Hepatocyte (in vitro differentiated cells): ENCODE data around the gene FERD3L.

ENCODE experiments used
- EZH2 ChIP-seq: fragments of 200-600 bp; sonication (generic); IDR thresholded peaks from 2 replicates; pipeline ENCODE4 v1.6.1; 2016; ENCODE audit warnings: antibody characterized with exemption, mild to moderate bottlenecking, borderline replicate concordance
- EZH2phosphoT487 ChIP-seq: fragments of 200-600 bp; sonication (generic); IDR thresholded peaks from one replicate; pipeline ENCODE4 v1.6.1; 2018; ENCODE audit warnings: antibody characterized with exemption, mild to moderate bottlenecking, low read depth, moderate library complexity; ENCODE audit not compliant: unreplicated experiment, severe bottlenecking
- TF ChIP-seq, protein P1 (sequence below): fragments of 200-600 bp; sonication (generic); IDR thresholded peaks from 2 replicates; pipeline ENCODE4 v1.5.1; 2016; ENCODE audit warnings: antibody characterized with exemption, mild to moderate bottlenecking; ENCODE audit not compliant: poor library complexity

DNA sequence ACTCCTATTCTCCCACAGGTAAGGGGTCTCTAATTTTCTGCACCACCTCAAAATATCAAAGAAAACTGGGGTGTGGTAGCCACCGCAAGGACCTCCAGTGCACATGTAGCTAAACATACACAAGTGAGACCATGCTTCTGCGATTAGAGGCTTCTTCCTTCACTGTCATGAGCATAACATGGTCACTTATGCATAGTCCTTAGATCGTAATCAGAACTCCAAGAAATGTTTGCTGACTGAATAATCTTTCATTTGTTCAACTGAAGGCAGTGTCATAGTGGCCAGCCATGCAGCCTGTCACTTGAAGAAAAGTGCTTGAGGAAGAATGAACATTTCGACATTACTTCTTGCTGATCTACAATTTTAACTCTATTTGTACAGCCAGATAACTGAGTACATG, 42.3 kb downstream of the FERD3L start:
- TF ChIP-seq, protein P1, sequence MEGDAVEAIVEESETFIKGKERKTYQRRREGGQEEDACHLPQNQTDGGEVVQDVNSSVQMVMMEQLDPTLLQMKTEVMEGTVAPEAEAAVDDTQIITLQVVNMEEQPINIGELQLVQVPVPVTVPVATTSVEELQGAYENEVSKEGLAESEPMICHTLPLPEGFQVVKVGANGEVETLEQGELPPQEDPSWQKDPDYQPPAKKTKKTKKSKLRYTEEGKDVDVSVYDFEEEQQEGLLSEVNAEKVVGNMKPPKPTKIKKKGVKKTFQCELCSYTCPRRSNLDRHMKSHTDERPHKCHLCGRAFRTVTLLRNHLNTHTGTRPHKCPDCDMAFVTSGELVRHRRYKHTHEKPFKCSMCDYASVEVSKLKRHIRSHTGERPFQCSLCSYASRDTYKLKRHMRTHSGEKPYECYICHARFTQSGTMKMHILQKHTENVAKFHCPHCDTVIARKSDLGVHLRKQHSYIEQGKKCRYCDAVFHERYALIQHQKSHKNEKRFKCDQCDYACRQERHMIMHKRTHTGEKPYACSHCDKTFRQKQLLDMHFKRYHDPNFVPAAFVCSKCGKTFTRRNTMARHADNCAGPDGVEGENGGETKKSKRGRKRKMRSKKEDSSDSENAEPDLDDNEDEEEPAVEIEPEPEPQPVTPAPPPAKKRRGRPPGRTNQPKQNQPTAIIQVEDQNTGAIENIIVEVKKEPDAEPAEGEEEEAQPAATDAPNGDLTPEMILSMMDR = no peak
- TF ChIP-seq EZH2 (no peak), EZH2phosphoT487 (no peak)
